Superior temporal gyrus (tissue), 1 donor: ENCODE results near the gene PIGV.
"Not testable (repeated sequence)": the region's sequence is repeated elsewhere in the genome, so short reads cannot be mapped to it uniquely, and the experiment has no call there.

Experiments
- DNase-seq: peaks from one replicate; pipeline ENCODE4 v3.0.0-alpha.2; 2016; ENCODE audit errors: extremely low spot score

The PIGV gene

DNA sequence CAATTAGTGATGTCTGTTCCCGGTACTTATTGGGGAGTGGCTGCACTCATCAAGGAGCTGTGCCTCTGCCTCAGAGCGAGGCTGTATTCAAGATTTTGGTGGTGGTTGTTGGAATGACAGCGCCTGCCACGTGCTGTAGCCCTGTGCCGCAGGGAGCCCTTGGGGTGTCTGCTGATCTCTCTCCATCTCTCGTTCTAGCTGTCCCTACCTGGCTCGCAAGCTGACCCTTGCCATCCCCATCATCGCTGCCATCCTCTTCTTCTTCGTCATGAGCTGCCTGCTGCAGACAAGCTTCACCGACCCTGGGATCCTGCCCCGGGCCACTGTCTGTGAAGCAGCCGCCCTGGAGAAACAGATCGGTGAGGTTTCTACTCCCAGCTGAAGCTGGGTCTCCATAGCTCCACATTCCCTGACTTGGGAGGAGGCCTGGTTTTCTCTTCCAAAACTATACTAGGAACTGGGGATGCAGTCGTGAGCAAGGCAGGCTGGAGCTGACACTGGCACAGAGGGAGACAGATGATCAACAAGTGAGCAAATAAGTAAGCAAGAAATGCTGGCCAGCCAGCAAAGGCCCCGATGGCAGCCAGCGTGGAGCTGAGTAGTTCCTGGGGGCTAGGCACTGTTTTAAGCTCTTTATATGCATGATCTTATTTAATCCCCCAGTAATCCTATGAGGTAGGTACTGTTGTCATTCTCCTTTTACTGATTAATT is 44.7 kb downstream of the PIGV start:
- no peak for DNase-seq

DNA sequence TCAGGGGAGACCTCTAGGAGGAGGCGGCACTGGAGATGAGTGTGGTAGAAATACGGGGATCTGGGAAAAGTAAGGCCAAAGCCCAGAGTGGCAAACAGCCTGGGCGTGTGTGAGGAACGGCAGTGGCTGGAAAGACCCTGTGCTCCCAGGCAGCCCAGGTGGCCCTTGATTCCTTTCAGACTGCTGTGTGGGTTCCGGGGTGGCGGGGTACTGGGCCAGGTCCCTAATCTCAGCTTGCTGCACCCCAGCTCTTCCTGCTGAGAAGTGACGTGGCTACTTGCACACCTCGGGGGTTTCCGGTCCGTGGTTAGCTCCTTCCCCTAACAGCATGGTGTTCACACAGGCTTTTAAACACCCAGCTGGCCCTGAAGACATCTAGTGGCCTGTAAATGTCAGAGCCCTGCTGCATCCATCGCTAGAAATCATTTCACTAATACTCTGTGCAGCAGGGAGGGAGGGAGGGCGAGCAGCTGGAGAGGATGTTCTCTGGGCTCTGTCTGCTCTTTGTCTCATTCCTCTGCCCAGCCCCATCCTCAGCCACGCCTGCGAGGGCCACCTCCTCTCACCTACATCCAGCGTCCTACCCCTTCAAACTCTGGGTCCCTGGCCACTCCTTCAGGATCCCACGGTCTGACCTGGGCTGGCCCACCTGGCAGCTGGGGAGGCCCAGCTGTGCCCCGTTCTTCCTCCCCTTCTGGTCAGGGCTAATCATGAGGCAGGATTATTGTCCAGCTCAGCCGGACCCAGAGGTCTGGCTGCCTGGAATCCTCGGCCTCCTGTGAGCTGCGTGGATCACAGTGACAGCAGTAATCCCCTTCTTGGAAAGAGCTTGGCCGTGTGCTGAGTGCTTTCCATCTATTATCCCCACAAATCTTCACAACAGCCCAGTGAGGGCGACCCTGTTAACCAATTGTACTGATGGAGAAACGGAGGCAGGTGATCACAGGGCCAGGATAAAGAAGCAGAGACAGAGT is 46.0 kb downstream of the PIGV start:
- no peak for DNase-seq

GRCh38 chr1:26837665-26838064 is 49.9 kb downstream of the PIGV start:
- DNase-seq = not testable (repeated sequence)

- no peak for DNase-seq
These were observed 51.0 kb downstream of the PIGV start for GRCh38 chr1:26838474-26839338.

- DNase-seq = no peak
These were observed 51.6 kb downstream of the PIGV start for GRCh38 chr1:26839339-26839722.

DNA sequence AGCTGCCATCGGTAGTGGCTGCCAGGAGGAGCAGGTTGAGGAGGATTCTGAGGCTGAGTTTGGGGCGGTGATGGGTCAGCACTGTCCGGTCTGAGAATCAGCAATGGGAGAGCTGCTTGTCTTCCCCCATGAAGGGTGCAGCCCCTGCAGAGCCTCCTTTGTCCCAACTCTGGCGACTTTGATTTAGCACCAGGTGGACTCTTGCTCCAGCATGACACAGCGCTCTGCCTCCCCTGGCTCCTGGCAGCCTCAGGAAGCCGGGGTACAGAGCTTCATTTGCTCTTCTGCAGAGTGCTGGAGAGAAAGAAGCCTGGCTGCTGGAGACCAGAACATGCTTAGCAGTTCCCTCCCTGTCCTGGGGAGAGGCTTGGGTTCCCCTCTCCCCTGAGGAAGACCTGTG is 52.0 kb downstream of the PIGV start:
- no peak for DNase-seq

DNA sequence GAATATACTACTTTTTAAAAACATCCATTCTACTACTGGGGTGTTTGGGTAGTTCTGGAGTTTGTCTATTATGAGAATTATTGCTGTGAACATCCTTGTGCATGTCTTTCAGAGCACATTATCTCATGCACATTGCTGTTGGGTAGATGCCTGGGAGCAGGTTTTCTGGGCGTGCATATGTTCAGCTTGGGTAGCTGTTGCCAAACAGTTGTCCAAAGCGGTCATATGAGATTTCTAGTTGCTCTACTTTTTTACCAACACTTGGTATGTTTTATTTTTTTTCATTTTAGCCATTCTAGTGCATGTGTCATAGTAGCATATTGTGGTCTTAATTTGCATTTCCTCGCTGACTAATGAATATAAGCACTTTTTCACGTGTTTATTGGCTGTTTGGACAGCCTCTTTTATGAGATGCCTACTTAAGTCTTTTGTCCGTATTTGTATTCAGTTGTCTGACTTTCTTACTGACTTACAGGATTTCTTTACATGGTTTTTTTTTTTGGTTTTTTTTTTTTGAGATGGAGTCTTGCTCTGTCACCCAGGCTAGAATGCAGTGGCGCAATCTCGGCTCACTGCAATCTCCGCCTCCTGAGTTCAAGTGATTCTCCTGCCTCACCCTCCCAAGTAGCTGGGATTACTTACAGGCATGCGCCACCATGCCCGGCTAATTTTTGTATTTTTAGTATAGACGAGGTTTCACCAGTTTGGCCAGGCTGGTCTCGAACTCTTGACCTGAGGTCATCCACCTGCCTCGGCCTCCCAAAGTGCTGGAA is 56.9 kb downstream of the PIGV start:
- no peak for DNase-seq

GRCh38 chr1:26847826-26848225 is 60.1 kb downstream of the PIGV start:
- DNase-seq = not testable (repeated sequence)
